ENCODE data around the gene TSHZ2.

- TF ChIP-seq TAF1 (IDR thresholded peaks at IDR 0.05; ENCODE audit: borderline replicate concordance, low read depth, low read length): no peak
- no peak for TF ChIP-seq POLR2AphosphoS5 (IDR thresholded peaks at IDR 0.05; ENCODE audit: low read depth, low read length)
- no peak for TF ChIP-seq POLR2A (IDR thresholded peaks at IDR 0.05; ENCODE audit: low read depth, low read length)
Measured at GRCh38 chr20:53057579-53057978, 85.4 kb downstream of the TSHZ2 start.

Data from GM12892 (cell line).